NCI-H2227 treated with DMSO at 0.1 percent for 48 hours (cell line): ENCODE results near the gene SEL1L3.

Source experiments
- DNase-seq: peaks from one replicate; lab custom pipeline; 2025; lab: John Stamatoyannopoulos, UW

SEL1L3 gene

GRCh38 chr4:25816591-25817058, 46.2 kb downstream of the SEL1L3 start:
- DNase-seq, result no peak

GRCh38 chr4:25815586-25815985, 47.2 kb downstream of the SEL1L3 start:
- DNase-seq, result no peak

- no peak for DNase-seq
Measured at GRCh38 chr4:25814301-25815136, 48.3 kb downstream of the SEL1L3 start.

GRCh38 chr4:25813448-25814106, 49.2 kb downstream of the SEL1L3 start:
- no peak for DNase-seq

GRCh38 chr4:25811841-25812240, 50.9 kb downstream of the SEL1L3 start:
- DNase-seq, result no peak

DNA sequence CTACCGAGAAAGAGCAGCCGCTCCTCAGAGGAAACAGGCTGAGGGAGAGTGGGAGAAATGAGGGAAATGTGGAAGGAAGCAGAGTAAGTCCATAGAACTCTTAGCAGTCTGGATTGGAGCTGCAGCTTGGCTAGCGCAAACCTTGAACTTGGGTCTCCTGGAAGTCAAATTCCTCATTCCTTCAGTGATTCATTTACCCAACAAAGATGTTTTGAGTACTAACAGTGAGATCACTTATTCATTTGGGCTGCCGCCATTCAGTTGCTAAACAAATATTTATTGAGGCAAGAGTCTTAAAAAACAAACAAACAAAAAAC, 51.5 kb downstream of the SEL1L3 start:
- DNase-seq, result no peak

GRCh38 chr4:25810461-25811373, 52.1 kb downstream of the SEL1L3 start:
- DNase-seq, result no peak

GRCh38 chr4:25809996-25810395, 52.8 kb downstream of the SEL1L3 start:
- DNase-seq, result no peak

- DNase-seq, result no peak
Measured at GRCh38 chr4:25807102-25807728, 55.6 kb downstream of the SEL1L3 start.

DNA sequence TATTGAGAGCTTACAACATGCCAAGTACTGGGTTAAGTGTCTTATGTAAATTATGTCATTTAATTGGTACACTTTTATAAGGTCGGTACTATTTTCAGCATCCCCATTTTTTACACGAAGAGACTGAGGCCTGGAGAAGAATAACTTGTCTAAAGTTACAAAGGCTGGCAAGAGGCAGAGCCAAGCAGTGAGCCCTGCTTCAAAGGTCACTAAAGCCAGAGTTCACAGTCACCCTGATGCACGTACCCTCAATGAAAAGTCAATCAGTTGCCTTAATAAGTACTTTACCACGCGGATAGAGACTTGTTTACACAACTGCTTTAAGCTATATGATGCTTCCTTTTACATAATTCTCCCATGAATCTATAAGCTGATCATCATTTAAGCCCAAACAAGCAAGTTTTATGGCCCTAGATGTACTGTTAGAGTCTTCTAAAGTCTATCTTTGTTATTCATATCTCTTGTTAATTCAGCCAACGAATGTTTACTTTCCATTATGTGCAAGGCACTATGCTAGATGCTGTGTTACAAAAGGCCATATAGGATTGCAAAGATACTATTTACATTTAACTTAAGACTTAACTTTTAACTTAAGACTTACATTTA, 57.4 kb downstream of the SEL1L3 start:
- DNase-seq, result no peak

- no peak for DNase-seq
Measured at GRCh38 chr4:25803720-25804225, 59.0 kb downstream of the SEL1L3 start.

DNA sequence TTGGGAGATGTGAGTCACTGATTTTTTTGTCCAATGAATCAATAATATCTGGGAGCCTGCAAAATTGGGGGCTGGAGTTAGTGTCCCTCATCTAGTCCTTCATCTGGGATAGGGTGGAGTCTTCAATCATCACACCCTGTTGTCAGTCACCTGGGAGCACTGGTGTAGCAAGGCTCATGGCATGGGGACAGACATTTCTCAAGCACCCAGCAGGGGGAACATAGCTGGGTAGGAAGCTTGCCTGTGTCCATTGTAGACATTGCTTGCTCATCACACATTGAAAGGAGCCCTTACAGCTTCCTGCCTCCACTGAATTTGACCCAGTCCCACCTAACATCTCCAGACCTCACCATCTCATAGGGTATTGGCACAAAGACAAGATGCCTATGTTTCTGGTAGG, 61.2 kb downstream of the SEL1L3 start:
- DNase-seq, result no peak

GRCh38 chr4:25800245-25800644, 62.5 kb downstream of the SEL1L3 start:
- no peak for DNase-seq

DNA sequence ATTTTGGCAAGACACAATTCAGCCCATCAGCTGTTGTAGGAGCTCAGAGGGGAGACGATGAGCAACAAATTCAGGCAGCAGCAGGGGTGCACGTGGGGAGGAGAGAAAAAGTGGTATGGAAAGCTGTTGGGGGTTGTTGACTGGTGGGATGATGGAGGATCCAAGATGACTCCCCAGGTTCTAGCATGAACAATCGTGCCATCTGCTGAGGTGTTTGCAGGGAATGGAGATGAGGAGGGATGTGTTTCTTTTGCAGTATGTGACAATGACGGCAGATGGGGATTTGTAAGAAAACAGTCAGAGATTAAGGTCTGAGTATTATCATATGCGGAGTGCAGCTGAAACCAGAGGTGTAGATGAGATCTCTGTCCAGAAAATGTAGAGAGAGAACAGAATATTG, 63.3 kb downstream of the SEL1L3 start:
- no peak for DNase-seq

DNA sequence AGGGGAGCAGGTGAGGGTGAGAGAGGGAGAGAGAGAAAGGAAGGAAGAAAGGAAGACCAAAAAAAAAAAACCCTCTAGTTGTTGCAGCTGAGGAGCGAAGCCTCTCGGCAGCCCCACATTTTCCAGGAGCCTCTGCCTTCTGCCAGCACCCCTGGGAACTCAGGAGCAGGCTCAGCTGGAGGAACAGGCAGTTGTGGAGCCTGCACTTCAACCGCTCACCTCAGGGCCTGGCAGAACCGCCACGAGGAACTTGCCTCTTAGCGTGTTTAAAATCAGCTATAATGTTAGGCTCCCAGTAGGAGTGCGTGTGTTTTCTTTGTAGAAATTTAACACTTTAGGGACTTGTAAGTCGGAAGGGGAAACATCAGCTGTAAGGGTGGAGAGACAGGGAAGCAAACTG, 65.7 kb downstream of the SEL1L3 start:
- DNase-seq, result no peak

- no peak for DNase-seq
Measured at GRCh38 chr4:25795566-25796454, 67.0 kb downstream of the SEL1L3 start.

DNA sequence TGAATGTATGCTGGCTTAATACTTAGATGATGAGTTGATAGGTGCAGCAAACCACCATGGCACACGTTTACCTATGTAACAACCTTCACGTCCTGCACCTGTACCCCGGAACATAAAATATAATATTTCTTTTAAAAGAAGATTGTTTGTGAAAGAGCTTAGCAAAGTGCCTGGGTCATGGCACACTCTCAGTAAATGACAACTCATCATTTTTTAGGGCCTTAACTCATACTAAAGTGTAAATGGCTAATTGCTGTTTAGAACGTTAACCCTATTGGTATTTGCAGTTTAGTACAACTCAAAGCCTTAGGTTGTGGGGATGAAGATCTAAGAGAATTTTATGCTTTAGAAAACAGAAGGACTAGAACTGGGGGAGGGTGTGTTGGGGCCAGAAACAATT, 67.7 kb downstream of the SEL1L3 start:
- no peak for DNase-seq

DNA sequence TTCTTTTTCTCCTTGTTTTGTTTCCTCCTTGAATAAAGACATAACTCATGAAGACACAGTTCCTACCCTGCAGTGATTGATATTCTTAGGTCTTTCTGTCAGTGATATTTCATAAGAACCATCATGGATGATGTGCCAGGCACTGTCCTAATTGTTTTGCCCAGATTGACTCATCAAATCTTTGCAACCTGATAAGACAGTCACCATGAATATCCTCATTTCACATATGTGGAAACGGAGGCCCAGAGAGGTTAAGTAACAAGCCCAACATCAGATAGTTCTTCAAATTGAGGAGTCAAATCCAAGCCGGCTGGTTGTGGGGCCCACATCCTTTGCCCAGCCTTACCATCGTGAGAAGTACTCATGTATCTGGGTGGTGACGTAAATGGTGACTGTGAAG, 69.9 kb downstream of the SEL1L3 start:
- DNase-seq, result no peak

DNA sequence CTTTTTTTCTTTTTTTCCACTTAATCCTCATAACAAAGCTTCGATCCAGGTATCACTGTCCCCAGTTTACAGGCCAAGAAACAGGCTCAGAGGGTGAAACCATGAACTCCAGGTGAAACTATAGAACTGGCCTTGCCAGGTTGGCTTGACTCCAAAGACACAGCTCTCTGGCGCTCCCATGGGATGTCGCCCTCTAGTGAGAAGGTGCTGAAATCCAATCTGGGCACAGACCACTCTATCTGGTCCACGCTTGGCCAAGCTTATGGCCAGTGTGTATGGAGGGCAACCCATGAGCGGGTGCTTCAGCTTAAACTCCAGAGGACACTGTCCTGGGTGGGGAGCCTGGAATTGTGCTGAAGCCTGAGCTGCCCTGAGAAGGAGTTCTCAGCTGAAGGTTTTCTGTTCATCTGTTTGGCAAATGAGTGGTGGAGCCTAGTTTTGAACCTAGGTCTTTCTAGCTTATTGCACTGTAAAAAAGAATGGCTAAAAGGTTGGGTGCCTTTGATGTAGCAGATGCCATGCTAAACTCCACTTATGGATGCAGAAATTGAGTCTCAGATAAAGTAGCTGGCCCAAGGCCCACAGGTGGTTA, 70.5 kb downstream of the SEL1L3 start:
- DNase-seq, result no peak

GRCh38 chr4:25790024-25790423, 72.8 kb downstream of the SEL1L3 start:
- no peak for DNase-seq
